ENCODE results near the gene FOXA2.

- TF ChIP-seq CTCF (IDR thresholded peaks at IDR 0.05) (no peak), POLR2A (IDR thresholded peaks at IDR 0.05) (no peak)
Measured at GRCh38 chr20:22629927-22630326, 45.6 kb upstream of the FOXA2 start.
